AG10803 (cell line): ENCODE results near the gene SLC7A4.

Experiments
- DNase-seq: peaks from one replicate; pipeline ENCODE4 v3.0.0; 2010; ENCODE audit warnings: low read depth
- H3K4me3 ChIP-seq: 2 replicates; pipeline ENCODE4 v1.5.1; 2011; ENCODE audit warnings: mild to moderate bottlenecking, low read length, control low read depth
- TF ChIP-seq, protein P1 (sequence below): conservative IDR thresholded peaks from 2 replicates; pipeline ENCODE4 v1.5.1; 2011; ENCODE audit warnings: mild to moderate bottlenecking, low read length, control low read depth, inconsistent platforms

Gene SLC7A4

DNA sequence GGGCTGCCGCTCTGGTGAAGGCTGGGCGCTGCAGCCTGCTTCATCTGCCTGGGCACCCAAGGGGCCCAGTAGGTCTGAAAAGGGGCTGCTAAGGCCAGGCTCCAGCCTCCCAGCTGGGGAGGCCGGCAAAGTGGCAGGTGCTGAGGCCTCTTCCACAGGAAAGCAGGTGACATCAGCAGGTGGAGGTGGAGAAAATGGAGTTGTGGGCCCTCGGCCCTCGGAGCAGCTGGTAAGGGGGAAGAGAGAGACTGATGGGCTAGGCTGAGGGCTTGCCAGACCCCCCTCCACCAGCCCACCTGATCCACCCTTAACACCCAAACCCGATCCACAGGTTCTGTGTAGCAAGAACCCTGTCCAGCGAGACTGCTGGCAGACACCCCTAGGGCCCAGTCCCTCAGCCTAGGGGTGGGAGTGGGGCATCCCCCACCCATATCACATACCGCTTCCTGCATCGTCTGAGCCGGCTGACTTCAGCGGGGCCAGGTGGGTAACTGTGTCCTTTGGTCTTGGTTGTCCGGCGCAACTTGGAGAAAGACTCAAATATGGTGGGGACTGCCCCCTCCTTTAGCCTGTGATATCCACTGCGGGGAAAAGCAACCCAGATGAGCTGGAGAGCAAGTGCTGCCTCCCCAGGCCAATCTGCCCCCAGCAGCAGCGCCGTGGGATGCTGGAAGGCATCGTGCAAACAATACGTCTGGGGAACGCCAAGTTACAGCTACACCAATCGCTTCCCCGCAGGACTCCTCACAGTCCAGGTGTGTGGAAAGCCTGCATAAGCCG, 32.0 kb downstream of the SLC7A4 start:
- no peak for DNase-seq
- TF ChIP-seq, protein P1, sequence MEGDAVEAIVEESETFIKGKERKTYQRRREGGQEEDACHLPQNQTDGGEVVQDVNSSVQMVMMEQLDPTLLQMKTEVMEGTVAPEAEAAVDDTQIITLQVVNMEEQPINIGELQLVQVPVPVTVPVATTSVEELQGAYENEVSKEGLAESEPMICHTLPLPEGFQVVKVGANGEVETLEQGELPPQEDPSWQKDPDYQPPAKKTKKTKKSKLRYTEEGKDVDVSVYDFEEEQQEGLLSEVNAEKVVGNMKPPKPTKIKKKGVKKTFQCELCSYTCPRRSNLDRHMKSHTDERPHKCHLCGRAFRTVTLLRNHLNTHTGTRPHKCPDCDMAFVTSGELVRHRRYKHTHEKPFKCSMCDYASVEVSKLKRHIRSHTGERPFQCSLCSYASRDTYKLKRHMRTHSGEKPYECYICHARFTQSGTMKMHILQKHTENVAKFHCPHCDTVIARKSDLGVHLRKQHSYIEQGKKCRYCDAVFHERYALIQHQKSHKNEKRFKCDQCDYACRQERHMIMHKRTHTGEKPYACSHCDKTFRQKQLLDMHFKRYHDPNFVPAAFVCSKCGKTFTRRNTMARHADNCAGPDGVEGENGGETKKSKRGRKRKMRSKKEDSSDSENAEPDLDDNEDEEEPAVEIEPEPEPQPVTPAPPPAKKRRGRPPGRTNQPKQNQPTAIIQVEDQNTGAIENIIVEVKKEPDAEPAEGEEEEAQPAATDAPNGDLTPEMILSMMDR, result no peak
- peak overlapping the region; percentile 91 for H3K4me3 ChIP-seq

DNA sequence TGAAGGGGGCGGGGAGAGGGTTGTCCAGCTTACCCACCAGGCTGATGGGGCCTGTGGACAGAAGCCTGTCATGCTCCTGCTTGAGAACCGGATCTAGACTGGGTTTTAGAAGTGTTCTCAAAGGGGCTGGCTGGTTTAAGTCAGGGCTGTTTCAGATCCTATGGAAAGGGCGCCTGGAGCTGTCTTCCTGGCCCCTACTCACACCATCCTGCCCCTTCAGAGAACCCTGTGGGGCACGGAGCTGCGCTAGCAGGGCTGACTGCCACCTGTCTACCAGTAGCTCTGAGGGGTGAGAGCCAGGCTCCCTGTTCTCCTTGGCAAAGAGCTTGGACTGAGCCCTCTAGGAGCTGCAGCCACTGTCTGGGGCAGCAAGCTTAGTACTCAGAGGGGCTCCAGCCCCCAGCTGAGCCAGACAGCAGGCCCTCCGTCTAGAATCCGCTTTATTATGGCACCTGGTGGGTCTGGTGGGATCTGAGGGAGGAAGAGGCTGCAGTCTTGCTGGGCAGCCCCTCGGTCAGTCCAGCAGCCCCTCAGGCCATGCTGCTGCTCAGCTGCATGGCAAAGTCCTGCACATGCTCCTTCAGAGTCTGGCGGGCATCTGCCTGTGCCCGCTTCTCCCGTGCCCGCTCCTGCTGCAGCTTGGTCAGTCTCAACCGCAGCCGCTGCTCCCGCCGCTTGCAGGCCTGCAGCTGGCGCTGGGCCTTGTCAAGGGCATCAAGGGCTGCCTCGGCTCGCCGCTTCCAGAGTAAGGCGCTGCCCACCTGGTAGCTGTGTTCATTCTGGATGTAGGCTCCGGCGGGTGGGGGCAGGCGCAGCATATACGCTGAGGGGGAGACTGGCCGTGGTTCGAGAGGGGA, 32.8 kb downstream of the SLC7A4 start:
- TF ChIP-seq, protein P1, result no peak
- no peak for DNase-seq
- H3K4me3 ChIP-seq, result no peak overlapping the region

DNA sequence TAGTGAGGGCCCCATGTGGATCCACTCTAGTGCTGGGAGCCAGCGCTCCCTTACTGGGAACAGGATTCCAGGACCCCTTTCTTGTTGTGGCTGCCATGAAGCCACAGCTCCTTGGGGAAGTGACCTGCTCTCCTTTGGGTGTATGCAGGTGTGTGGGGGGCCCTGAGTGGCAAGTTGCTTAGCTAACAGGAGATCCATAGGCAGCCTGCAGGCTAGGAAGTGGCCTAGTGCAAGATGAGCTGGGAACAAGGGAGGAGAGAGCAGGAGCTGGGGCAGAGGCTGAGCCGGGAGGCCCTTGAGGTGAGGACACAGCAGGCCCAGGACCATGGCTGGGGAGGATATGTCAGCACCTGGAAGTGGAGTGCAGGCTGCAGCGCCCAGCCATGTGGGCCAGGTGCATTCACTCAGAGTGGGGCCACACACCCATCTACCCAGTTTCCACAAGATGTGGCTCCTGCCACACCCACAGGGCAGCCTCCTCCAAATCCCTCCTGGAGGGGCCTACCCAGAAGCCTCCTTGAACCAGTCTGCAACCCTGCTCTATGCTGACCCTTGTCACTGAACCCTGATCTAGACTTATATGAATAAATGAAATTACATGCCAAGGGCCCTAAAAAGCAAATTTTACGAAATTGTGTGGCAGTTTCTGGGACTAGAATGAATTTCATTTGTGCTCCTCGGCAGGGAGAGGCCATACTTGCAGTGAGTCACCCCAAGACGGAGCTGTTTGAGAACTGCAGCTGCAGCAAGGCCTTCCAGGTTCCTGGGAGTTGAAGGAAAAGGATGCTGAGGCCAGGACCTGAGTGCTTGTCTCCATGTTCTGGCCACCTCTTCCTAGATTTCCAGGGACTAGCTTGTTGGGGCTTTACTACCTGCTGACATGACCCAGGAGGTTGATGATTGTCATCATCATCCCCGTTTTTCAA, 33.7 kb downstream of the SLC7A4 start:
- no peak for DNase-seq
- H3K4me3 ChIP-seq, result no peak overlapping the region
- TF ChIP-seq, protein P1, result no peak

DNA sequence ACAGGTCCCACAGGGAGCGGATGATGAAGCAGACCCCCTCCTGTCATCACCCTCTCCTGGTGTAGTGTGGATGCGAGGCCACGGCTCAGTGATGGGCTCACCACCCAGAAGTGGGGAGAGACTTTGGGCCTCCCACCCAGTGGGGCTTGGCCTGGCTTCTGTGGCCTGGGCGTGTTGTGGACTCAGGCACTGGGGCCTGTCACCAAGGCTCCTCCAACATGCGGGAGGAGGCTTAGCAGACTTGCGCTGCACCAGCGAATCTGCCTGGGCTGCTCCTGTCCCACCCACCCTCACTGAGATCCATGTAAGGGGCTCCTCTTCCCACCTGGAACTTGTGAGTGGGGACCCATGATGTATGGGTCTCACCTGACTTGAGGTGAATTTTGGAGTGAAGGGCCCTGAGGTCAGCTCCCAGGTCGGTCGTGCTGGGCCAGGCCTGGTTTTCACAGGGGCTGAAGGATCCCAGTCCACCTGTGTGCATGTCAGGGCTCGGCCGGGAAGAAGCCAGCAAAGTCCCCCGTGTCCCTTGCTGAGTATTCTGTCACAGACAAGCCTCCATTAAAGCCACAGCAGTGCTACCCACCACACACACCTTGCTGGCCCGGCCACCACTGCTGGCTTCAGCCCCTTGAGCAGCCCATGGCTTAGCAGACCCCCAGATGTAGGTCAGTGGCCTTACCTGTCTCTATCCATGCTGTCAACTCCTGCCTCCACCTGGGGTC, 34.7 kb downstream of the SLC7A4 start:
- TF ChIP-seq, protein P1, result no peak
- DNase-seq, result no peak
- no peak overlapping the region for H3K4me3 ChIP-seq

DNA sequence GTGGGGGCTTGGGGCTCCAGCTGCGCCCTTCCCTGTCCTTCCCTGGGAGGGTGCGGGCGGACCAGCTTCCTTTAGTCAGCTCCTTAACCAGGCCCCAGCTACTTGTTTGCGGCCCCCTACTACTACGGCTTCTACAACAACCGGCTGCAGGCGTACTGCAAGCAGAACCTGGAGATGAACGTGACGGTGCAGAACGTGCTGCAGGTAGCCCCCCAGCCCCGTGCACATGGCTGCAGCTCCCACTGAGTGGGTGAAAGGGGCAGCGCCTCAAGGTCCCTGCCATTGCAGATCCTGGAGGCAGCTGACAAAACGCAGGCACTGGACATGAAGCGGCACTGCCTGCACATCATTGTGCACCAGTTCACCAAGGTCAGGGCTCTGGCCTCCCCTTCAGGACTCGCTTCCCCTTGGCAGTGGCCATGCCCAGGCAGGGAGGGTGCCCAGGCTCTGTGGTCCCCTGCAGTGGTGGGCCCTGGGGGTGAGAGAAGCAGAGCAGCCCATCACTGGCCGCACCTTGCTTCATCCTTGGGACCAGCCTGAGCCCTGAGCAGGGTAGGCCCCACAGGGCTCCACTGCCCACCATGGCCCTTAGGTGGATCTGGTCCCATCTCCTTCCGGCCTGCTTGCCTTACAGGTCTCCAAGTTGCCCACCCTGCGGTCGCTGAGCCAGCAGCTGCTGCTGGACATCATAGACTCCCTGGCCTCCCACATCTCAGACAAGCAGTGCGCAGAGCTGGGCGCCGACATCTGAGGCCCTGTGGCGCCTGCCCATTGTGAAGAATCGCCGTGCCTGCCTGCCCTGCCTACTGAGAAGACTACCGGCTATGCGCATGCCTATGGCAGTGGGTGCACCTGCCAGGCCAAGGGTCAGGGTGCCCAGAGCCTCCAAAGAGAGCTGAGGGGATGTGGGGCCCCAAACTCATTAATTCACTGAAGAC, 35.5 kb downstream of the SLC7A4 start:
- H3K4me3 ChIP-seq, result no peak overlapping the region
- no peak for DNase-seq
- TF ChIP-seq, protein P1, result no peak
